Thoracic aorta (tissue), 2 donors: Measurements from ENCODE around the gene MYO3B. TPM values are rescaled to one million over a fixed set of nuclear protein-coding genes. Genes with fewer than 3 reads are reported as not detected.

Experiments used
- ATAC-seq: fragments of 150-250 bp; one replicate; pipeline ENCODE4 v1.8.0; 2017; ENCODE audit warnings: low read depth; ENCODE audit not compliant: insufficient number of reproducible peaks, low FRiP score
- DNase-seq: peaks from one replicate; pipeline ENCODE4 v3.0.0-alpha.2; 2020; ENCODE audit warnings: low spot score
- H3K27ac ChIP-seq, 2 donors: fragments of 200-600 bp; sonication (generic); 1 replicate in 1 of 2; 2 replicates in 1 of 2; pipeline ENCODE4 v1.5.1; 2016; ENCODE audit warnings: mild to moderate bottlenecking in 2 of 2, moderate library complexity in 2 of 2
- H3K27me3 ChIP-seq: fragments of 200-600 bp; sonication (generic); replicated peaks from 2 replicates; pipeline ENCODE4 v1.6.0; 2016; ENCODE audit warnings: mild to moderate bottlenecking; ENCODE audit not compliant: insufficient read depth
- H3K36me3 ChIP-seq: fragments of 200-600 bp; sonication (generic); one replicate; pipeline ENCODE4 v1.5.1; 2016
- H3K4me1 ChIP-seq, 2 donors: fragments of 200-600 bp; sonication (generic); 1 replicate in 1 of 2; 2 replicates in 1 of 2; pipeline versions ENCODE4 v1.5.1 to v1.6.0; 2016; ENCODE audit warnings: low read depth in 2 of 2, mild to moderate bottlenecking in 1 of 2; ENCODE audit not compliant: control insufficient read depth in 1 of 2
- H3K4me3 ChIP-seq: fragments of 200-600 bp; sonication (generic); 2 replicates; pipeline ENCODE4 v1.5.1; 2016; ENCODE audit warnings: mild to moderate bottlenecking
- H3K9me3 ChIP-seq: fragments of 200-600 bp; sonication (generic); 2 replicates; pipeline ENCODE4 v1.5.1; 2016
- total RNA-seq, 2 donors: library from RNA; depleted of rRNA; stranded (reverse); fragments of >200 nt; gene quantifications; one replicate each; pipeline versions ENCODE4 v1.1.0 to v1.2.3, GENCODE V29; 2016
- TF ChIP-seq, protein P1 (sequence below): fragments of 200-600 bp; sonication (generic); IDR thresholded peaks from one replicate; pipeline ENCODE4 v1.5.1; 2019; ENCODE audit warnings: antibody characterized with exemption

The MYO3B gene
- total RNA-seq, 2 donors from 2014 or later, result not detected

DNA sequence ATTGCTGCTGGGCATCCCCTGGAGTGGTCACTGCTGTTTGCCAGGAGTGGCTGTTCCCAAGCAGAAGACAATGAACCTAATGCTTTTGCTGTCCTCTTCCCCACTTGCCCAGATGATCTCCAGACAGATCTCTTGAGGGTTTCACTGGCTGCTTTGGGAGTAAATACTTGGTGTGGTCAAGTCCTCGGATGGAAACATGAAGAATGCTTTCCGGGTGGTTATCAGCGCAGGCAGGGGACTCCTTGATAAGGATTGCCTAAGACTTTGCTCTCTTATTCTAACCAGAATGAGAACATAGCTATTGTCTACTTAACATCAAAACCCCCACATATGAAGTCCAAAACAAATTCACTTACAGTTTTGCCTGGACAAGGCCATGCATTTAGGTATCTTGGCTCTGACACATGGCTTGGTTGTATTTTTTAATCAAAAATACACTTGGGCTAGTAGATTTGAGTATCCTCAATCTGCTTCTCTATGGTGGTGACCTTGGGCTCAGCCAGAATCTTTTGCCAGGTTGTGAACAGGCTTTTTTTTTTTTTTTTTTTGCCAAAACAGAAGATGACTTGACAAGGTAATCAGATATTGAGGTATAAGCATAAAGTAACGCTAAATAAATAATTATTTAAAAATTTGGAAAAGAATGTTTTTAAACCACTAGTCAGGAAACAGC, 34.8 kb upstream of the MYO3B start:
- Histone ChIP-seq H3K27me3 (no peaks in the 10 kb centered on the region), H3K4me1 (no peaks in the 10 kb centered on the region), H3K27ac (no peak overlapping the region), H3K9me3 (no peaks in the 10 kb centered on the region), H3K4me3 (no peak overlapping the region), H3K36me3 (no peaks in the 10 kb centered on the region)
- DNase-seq, result no peak
- no peak for ATAC-seq
- TF ChIP-seq, protein P1, sequence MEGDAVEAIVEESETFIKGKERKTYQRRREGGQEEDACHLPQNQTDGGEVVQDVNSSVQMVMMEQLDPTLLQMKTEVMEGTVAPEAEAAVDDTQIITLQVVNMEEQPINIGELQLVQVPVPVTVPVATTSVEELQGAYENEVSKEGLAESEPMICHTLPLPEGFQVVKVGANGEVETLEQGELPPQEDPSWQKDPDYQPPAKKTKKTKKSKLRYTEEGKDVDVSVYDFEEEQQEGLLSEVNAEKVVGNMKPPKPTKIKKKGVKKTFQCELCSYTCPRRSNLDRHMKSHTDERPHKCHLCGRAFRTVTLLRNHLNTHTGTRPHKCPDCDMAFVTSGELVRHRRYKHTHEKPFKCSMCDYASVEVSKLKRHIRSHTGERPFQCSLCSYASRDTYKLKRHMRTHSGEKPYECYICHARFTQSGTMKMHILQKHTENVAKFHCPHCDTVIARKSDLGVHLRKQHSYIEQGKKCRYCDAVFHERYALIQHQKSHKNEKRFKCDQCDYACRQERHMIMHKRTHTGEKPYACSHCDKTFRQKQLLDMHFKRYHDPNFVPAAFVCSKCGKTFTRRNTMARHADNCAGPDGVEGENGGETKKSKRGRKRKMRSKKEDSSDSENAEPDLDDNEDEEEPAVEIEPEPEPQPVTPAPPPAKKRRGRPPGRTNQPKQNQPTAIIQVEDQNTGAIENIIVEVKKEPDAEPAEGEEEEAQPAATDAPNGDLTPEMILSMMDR, result no peak

DNA sequence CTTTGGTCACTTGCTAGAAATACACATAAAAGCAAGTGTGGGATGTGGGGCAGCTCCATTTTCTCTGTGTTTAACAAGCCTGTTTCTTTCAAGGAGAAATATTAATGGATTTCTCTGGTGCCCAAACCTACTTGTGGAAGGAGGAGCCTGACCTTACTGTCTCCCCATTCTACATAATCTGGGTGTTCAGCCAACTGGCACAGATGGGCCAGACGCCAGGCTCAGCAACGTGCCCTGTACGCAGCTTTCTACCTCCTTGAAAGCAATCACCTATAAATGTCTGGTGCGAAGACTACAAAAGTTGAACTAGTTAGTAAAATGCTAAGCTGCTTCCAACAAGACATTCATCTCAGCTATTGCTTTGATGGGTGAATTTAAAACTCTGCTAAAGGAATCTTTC, 33.2 kb upstream of the MYO3B start:
- Histone ChIP-seq H3K27me3 (no peaks in the 10 kb centered on the region), H3K4me3 (no peak overlapping the region), H3K36me3 (no peaks in the 10 kb centered on the region), H3K4me1 (no peaks in the 10 kb centered on the region), H3K9me3 (no peaks in the 10 kb centered on the region), H3K27ac (no peak overlapping the region)
- no peak for ATAC-seq
- TF ChIP-seq, protein P1, result no peak
- DNase-seq, result no peak

- TF ChIP-seq, protein P1, result no peak
- ATAC-seq (no peak), DNase-seq (no peak)
- Histone ChIP-seq H3K9me3 (no peaks in the 10 kb centered on the region), H3K4me1 (no peaks in the 10 kb centered on the region), H3K27me3 (no peaks in the 10 kb centered on the region), H3K4me3 (no peak overlapping the region), H3K36me3 (no peaks in the 10 kb centered on the region), H3K27ac (no peak overlapping the region)
Observed at GRCh38 chr2:170145191-170145590, 32.8 kb upstream of the MYO3B start.

DNA sequence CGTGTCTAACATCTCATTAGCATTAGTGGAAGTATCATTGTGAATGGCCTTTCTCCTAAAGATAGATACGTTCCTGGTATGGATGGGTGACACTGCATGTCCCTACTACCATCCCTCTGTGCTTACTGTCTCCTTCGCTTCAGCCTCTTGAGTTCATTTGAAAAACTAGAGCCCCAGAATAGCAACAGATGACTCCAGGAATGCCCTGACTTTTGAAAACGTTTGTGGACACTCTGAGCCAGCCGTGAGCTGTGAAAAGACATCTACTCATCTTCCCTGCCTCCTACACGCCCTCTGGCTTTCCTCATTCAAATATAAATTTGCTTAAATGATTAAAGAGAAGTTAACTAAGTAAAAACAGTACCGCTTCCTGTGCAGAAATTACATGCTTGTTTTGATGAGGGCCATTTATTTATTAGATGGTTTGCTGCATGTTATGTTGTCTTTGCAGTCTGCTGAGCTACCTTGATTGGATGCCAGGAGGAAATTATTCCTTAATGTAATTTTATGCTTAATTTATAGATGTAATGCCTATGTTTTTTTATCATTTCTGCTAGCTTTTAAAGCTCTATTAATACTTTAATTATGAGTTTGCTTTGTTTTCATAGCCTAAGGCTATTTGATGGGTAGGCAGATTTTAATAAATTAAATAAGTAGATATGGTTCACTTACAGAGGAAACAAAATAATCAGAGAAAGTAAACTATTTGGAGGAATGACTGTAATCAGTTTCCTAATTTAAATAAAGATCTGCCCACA, 32.1 kb upstream of the MYO3B start:
- no peaks in the 10 kb centered on the region for H3K4me1 ChIP-seq
- H3K9me3 ChIP-seq, result no peaks in the 10 kb centered on the region
- H3K27me3 ChIP-seq, result no peaks in the 10 kb centered on the region
- TF ChIP-seq, protein P1, result no peak
- H3K27ac ChIP-seq, result no peak overlapping the region
- no peak overlapping the region for H3K4me3 ChIP-seq
- DNase-seq (no peak), ATAC-seq (no peak)
- no peaks in the 10 kb centered on the region for H3K36me3 ChIP-seq

GRCh38 chr2:170146784-170147183, 31.2 kb upstream of the MYO3B start:
- no peak for ATAC-seq
- no peak overlapping the region for H3K27ac ChIP-seq
- H3K9me3 ChIP-seq, result no peaks in the 10 kb centered on the region

More at GRCh38 chr2:170146784-170147183, 31.2 kb upstream of the MYO3B start:
- DNase-seq, result no peak
- TF ChIP-seq, protein P1, result no peak
- Histone ChIP-seq H3K36me3 (no peaks in the 10 kb centered on the region), H3K27me3 (no peaks in the 10 kb centered on the region), H3K4me3 (no peak overlapping the region), H3K4me1 (no peaks in the 10 kb centered on the region)
